ENCODE data around the gene FOXN1. TPM values are rescaled to one million over a fixed set of nuclear protein-coding genes. Genes with fewer than 3 reads are reported as not detected.

Gene FOXN1
- total and polyA plus RNA-seq, 10 donors, result not detected

DNA sequence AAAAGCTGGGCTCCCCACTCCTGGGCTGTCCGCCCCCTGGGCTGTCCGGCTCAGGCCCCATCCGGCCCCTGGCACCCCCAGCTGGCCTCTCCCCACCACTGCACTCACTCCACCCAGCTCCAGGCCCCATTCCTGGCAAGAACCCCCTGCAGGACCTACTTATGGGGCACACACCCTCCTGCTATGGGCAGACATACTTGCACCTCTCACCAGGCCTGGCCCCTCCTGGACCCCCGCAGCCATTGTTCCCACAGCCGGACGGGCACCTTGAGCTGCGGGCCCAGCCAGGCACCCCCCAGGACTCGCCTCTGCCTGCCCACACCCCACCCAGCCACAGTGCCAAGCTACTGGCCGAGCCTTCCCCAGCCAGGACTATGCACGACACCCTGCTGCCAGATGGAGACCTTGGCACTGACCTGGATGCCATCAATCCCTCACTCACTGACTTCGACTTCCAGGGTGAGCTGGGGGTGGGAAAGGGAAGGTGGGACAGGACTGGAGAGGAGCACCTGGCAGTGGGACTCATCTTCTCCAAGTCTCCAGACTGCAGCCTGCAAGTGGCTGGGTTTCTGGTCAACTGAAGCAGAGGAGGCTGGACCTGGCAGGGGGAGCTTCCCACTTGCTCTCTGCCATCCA, 28.7 kb downstream of the FOXN1 start:
- H3K27ac ChIP-seq, result no peak overlapping the region
- H3K4me3 ChIP-seq, result no peak overlapping the region
- H3K4me1 ChIP-seq, result no peaks in the 10 kb centered on the region
- intact Hi-C loops (cut with DNase I; ENCODE audit: low total_unique reads), result no loop called here
- H3K27me3 ChIP-seq (replicated peaks in 1 of 7), result peaks cover 0 to 9% (median 0%) of the 10 kb centered on the region in 7 donors
- 74 to 87% (median 84%) methylated on average over 6 to 11 of the region's 11 CpGs for WGBS, 5 donors
- no peak for TF ChIP-seq POLR2AphosphoS5 (IDR thresholded peaks at IDR 0.05)
- TF ChIP-seq POLR2A (IDR thresholded peaks at IDR 0.05), result no peak
- TF ChIP-seq, protein P1, sequence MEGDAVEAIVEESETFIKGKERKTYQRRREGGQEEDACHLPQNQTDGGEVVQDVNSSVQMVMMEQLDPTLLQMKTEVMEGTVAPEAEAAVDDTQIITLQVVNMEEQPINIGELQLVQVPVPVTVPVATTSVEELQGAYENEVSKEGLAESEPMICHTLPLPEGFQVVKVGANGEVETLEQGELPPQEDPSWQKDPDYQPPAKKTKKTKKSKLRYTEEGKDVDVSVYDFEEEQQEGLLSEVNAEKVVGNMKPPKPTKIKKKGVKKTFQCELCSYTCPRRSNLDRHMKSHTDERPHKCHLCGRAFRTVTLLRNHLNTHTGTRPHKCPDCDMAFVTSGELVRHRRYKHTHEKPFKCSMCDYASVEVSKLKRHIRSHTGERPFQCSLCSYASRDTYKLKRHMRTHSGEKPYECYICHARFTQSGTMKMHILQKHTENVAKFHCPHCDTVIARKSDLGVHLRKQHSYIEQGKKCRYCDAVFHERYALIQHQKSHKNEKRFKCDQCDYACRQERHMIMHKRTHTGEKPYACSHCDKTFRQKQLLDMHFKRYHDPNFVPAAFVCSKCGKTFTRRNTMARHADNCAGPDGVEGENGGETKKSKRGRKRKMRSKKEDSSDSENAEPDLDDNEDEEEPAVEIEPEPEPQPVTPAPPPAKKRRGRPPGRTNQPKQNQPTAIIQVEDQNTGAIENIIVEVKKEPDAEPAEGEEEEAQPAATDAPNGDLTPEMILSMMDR (IDR thresholded peaks at IDR 0.05 in 8 of 11, conservative IDR thresholded peaks at IDR 0.05 in 3 of 11), result no peak
- no peaks in the 10 kb centered on the region for H3K9me3 ChIP-seq
- no peaks in the 10 kb centered on the region for H3K36me3 ChIP-seq
- DNase-seq, result no peak

DNA sequence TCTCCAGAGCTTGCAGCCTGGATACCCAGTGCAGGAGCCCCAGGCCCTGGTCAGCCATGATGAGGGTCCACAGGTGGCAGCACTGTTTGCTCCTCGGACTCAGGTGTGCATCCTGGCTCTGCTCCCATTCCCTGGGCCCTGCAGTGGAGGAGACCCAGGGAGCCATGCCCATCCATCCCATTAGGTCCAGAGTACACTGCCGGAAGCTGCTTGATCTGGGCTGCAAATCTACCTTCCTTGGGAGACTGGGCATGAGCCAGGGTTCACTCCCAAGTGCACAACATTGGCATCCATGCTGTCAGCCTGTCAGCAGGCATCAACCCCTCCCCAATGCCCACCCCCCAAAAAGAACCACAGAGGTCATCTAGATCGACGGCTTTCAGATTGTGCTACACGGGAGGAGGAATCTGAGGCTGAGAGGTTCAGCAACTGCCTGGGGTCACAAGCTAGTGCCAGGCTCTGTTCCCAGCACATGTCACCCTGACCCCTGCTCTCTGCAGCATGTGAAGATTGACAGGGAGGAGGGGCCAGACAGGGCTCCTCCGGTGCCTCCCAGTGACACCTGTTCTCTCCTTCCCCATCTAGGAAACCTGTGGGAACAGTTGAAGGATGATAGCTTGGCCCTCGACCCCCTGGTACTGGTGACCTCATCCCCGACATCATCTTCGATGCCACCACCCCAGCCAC, 30.5 kb downstream of the FOXN1 start:
- Histone ChIP-seq H3K9me3 (no peaks in the 10 kb centered on the region), H3K27me3 (replicated peaks in 1 of 7) (no peaks in the 10 kb centered on the region), H3K4me3 (no peak overlapping the region), H3K36me3 (no peaks in the 10 kb centered on the region), H3K27ac (no peak overlapping the region), H3K4me1 (no peaks in the 10 kb centered on the region)
- TF ChIP-seq POLR2A (IDR thresholded peaks at IDR 0.05), result no peak
- TF ChIP-seq POLR2AphosphoS5 (IDR thresholded peaks at IDR 0.05), result no peak
- TF ChIP-seq, protein P1 (IDR thresholded peaks at IDR 0.05 in 8 of 11, conservative IDR thresholded peaks at IDR 0.05 in 3 of 11), result no peak
- intact Hi-C loops (cut with DNase I; ENCODE audit: low total_unique reads), result no loop called here
- no peak for DNase-seq
- WGBS, 5 donors, result 65 to 86% (median 77%) methylated on average over 7 to 9 of the region's 9 CpGs

DNA sequence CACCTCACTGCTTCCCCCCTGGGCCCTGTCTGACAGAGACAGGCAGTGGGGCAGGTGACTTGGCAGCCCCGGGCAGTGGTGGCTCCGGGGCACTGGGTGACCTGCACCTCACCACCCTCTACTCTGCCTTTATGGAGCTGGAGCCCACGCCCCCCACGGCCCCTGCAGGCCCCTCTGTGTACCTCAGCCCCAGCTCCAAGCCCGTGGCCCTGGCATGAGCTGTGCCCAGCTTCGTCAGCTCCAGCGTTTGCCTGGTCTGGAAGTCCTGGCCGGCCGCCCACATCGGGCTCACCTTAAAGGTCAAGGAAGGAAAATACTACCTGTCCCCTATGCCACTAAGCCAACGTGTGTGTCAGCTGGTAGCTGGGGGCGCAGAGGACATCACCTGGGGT, 31.1 kb downstream of the FOXN1 start:
- H3K4me3 ChIP-seq, result no peak overlapping the region
- no peaks in the 10 kb centered on the region for H3K27me3 ChIP-seq (replicated peaks in 1 of 7)
- H3K36me3 ChIP-seq, result no peaks in the 10 kb centered on the region
- no peaks in the 10 kb centered on the region for H3K4me1 ChIP-seq
- no peak for DNase-seq
- H3K9me3 ChIP-seq, result no peaks in the 10 kb centered on the region
- H3K27ac ChIP-seq, result no peak overlapping the region
- TF ChIP-seq POLR2A (IDR thresholded peaks at IDR 0.05) (no peak), POLR2AphosphoS5 (IDR thresholded peaks at IDR 0.05) (no peak)
- TF ChIP-seq, protein P1 (IDR thresholded peaks at IDR 0.05 in 8 of 11, conservative IDR thresholded peaks at IDR 0.05 in 3 of 11), result no peak
- intact Hi-C loops (cut with DNase I; ENCODE audit: low total_unique reads), result no loop called here
- 69 to 88% (median 80%) methylated on average over 12 of the region's 12 CpGs for whole genome bisulfite sequencing, 5 donors

DNA sequence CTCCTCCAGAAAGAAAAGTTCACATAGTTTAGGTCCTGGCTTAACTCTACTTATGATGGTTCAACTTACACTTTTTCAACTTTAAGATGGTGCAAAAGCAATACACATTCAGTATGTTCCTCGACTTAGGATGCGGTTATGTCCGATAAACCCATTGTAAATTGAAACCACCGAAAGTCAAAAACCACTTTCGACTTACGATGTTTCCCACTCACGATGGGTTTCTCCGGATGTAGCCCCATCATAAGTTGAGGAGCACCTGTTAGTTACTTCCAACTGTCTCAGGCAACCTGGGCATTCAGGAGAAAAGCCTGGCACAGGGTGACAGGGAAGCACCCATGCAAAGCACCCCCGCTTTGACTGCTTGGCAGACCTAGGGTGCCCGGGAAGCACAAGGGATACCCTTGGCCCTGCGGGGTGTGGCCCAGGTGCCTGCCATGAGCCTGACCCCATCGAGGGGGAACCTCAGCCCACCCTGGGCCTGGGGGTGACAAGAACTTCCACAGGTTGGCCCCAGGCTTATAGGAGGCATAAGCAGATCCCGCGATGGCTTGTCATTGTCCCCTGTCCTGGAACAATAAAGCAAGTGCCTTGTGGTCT, 32.2 kb downstream of the FOXN1 start:
- no peaks in the 10 kb centered on the region for H3K4me1 ChIP-seq
- WGBS, 5 donors, result 83 to 90% (median 89%) methylated on average over 11 to 14 of the region's 14 CpGs
- intact Hi-C loops (cut with DNase I; ENCODE audit: low total_unique reads), result no loop called here
- H3K9me3 ChIP-seq, result no peaks in the 10 kb centered on the region
- DNase-seq, result no peak
- H3K27me3 ChIP-seq (replicated peaks in 1 of 7), result no peaks in the 10 kb centered on the region
- no peak overlapping the region for H3K4me3 ChIP-seq
- no peak overlapping the region for H3K27ac ChIP-seq
- TF ChIP-seq POLR2AphosphoS5 (IDR thresholded peaks at IDR 0.05), result no peak
- TF ChIP-seq POLR2A (IDR thresholded peaks at IDR 0.05), result no peak
- TF ChIP-seq, protein P1 (IDR thresholded peaks at IDR 0.05 in 8 of 11, conservative IDR thresholded peaks at IDR 0.05 in 3 of 11), result no peak
- no peaks in the 10 kb centered on the region for H3K36me3 ChIP-seq
